ENCODE results near the gene RTN1. TPM values are rescaled to one million over a fixed set of nuclear protein-coding genes. Genes with fewer than 3 reads are reported as not detected.

Gene RTN1
- total RNA-seq, 2 donors from 2014 or later: 8.6 to 11.2 TPM

DNA sequence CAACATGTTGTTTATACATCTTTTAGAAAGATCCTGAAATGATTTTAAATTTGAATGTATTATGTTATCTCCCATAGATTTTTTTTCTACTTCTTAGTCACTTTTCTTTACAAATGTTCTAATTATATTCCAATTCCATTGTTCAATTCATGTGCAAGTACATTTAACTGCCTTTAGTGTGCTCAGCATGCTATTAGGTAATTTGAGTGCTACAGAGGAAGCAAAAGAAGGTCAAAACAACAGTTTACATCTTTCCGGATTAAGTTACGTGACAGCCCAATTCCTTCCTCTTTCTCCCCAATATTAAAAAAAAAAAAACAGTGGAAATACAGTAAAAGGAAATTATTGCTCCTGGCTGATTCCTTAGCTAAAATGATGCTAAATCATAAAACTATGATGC is 98.3 kb downstream of the RTN1 start:
- no peak overlapping the region for H3K27ac ChIP-seq
- no peaks in the 10 kb centered on the region for H3K27me3 ChIP-seq
- no peaks in the 10 kb centered on the region for H3K4me1 ChIP-seq
- no peaks in the 10 kb centered on the region for H3K9me3 ChIP-seq
- DNase-seq (no peak), ATAC-seq (no peak)
- H3K36me3 ChIP-seq (replicated peaks in 1 of 2; ENCODE audit: insufficient read depth in 1 of 2, low read depth in 2 of 2): no peaks in the 10 kb centered on the region
- no peak for TF ChIP-seq POLR2A (IDR thresholded peaks at IDR 0.05)
- no peak for TF ChIP-seq CTCF (IDR thresholded peaks at IDR 0.05)
- 66 to 68% methylated on average over 2 of the region's 2 CpGs for WGBS, 2 donors
- intact Hi-C loops (cut with DNase I): no loop called here
- no peak overlapping the region for H3K4me3 ChIP-seq

GRCh38 chr14:59771577-59771976 is 99.0 kb downstream of the RTN1 start:
- no peaks in the 10 kb centered on the region for H3K27me3 ChIP-seq
- intact Hi-C loops (cut with DNase I): no loop called here
- ATAC-seq (no peak), DNase-seq (no peak)
- no peak overlapping the region for H3K27ac ChIP-seq
- TF ChIP-seq CTCF (IDR thresholded peaks at IDR 0.05): no peak
- no peak for TF ChIP-seq POLR2A (IDR thresholded peaks at IDR 0.05)
- no peaks in the 10 kb centered on the region for H3K4me1 ChIP-seq
- no peaks in the 10 kb centered on the region for H3K9me3 ChIP-seq
- no peak overlapping the region for H3K4me3 ChIP-seq
- WGBS, 2 donors: 60 to 74% methylated on average over 2 of the region's 2 CpGs
- no peaks in the 10 kb centered on the region for H3K36me3 ChIP-seq (replicated peaks in 1 of 2; ENCODE audit: insufficient read depth in 1 of 2, low read depth in 2 of 2)

- no peak for DNase-seq
- H3K9me3 ChIP-seq: no peaks in the 10 kb centered on the region
- H3K27ac ChIP-seq: no peak overlapping the region
- TF ChIP-seq CTCF (IDR thresholded peaks at IDR 0.05) (no peak), POLR2A (IDR thresholded peaks at IDR 0.05) (no peak)
- 41 to 52% methylated on average over 2 of the region's 2 CpGs for WGBS, 2 donors
- ATAC-seq: no peak
- no peak overlapping the region for H3K4me3 ChIP-seq
- H3K36me3 ChIP-seq (replicated peaks in 1 of 2; ENCODE audit: insufficient read depth in 1 of 2, low read depth in 2 of 2): no peaks in the 10 kb centered on the region
- no peaks in the 10 kb centered on the region for H3K27me3 ChIP-seq
- intact Hi-C loops (cut with DNase I): no loop called here
- no peaks in the 10 kb centered on the region for H3K4me1 ChIP-seq
Observed at GRCh38 chr14:59769586-59769985, 101.0 kb downstream of the RTN1 start.

GRCh38 chr14:59768855-59769375 is 101.7 kb downstream of the RTN1 start:
- H3K4me1 ChIP-seq: no peaks in the 10 kb centered on the region
- no peak for ATAC-seq
- H3K27ac ChIP-seq: no peak overlapping the region
- no peak for DNase-seq
- no peaks in the 10 kb centered on the region for H3K36me3 ChIP-seq (replicated peaks in 1 of 2; ENCODE audit: insufficient read depth in 1 of 2, low read depth in 2 of 2)
- TF ChIP-seq POLR2A (IDR thresholded peaks at IDR 0.05) (no peak), CTCF (IDR thresholded peaks at IDR 0.05) (no peak)
- no peaks in the 10 kb centered on the region for H3K9me3 ChIP-seq
- H3K27me3 ChIP-seq: no peaks in the 10 kb centered on the region
- WGBS, 2 donors: 79 to 87% methylated on average over 1 of the region's 1 CpG
- no peak overlapping the region for H3K4me3 ChIP-seq
- intact Hi-C loops (cut with DNase I): no loop called here

DNA sequence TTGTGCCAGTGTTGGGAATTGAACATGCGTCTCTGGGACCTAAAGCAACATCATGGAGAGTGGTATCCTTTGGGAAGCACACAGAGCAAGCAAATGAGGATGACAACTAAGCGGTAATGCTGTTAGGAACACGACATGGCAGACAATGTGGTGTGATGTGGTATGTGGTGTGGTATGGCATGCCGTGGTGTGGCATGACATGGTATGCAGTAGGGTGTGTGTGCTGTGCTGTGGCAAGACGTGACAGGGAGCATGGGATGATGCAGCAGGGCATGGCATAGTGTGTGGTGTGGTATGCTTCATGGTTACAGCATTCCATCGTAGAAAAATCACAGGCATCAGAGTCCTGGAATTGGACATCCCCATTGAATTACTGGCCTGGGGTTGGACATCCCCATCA is 108.7 kb downstream of the RTN1 start:
- H3K4me1 ChIP-seq: no peaks in the 10 kb centered on the region
- no peak for DNase-seq
- intact Hi-C loops (cut with DNase I): no loop called here
- no peaks in the 10 kb centered on the region for H3K36me3 ChIP-seq (replicated peaks in 1 of 2; ENCODE audit: insufficient read depth in 1 of 2, low read depth in 2 of 2)
- 61 to 77% methylated on average over 6 of the region's 6 CpGs for WGBS, 2 donors
- no peak for ATAC-seq
- H3K4me3 ChIP-seq: no peak overlapping the region
- TF ChIP-seq CTCF (IDR thresholded peaks at IDR 0.05) (no peak), POLR2A (IDR thresholded peaks at IDR 0.05) (no peak)
- no peak overlapping the region for H3K27ac ChIP-seq
- H3K27me3 ChIP-seq: no peaks in the 10 kb centered on the region
- H3K9me3 ChIP-seq: no peaks in the 10 kb centered on the region
